Lung microvascular endothelial cell (primary cell): Measurements from ENCODE around the gene HIPK2. TPM values are rescaled to one million over a fixed set of nuclear protein-coding genes. Genes with fewer than 3 reads are reported as not detected.
"Not testable (repeated sequence)": the region's sequence is repeated elsewhere in the genome, so short reads cannot be mapped to it uniquely, and the experiment has no call there.

Experiments
- DNase-seq, 2 donors: peaks; one replicate each; pipeline versions ENCODE4 v3.0.0 to v3.0.0-alpha.2; 2010; ENCODE audit warnings: low read depth in 2 of 2
- total RNA-seq: library from RNA; depleted of rRNA; stranded (reverse); fragments of >200 nt; gene quantifications from 2 replicates; pipeline ENCODE4 v1.2.1, GENCODE V29; 2014

Gene HIPK2
- total RNA-seq, 1 donor from 2014 or later: 10.9 TPM

GRCh38 chr7:139675127-139676125, 102.4 kb downstream of the HIPK2 start:
- DNase-seq: peak in 1 of 2 donors; percentile 30

- no peak for DNase-seq
Measured at GRCh38 chr7:139674752-139675126, 103.1 kb downstream of the HIPK2 start.

- DNase-seq: no peak
Measured at GRCh38 chr7:139674341-139674740, 103.5 kb downstream of the HIPK2 start.

- DNase-seq: no peak
Measured at GRCh38 chr7:139673762-139674161, 104.0 kb downstream of the HIPK2 start.

- DNase-seq: no peak
Measured at GRCh38 chr7:139673230-139673629, 104.6 kb downstream of the HIPK2 start.

- no peak for DNase-seq
Measured at GRCh38 chr7:139671967-139672366, 105.8 kb downstream of the HIPK2 start.

GRCh38 chr7:139670662-139671061, 107.1 kb downstream of the HIPK2 start:
- DNase-seq: not testable (repeated sequence)

GRCh38 chr7:139669106-139670061, 108.4 kb downstream of the HIPK2 start:
- no peak for DNase-seq

GRCh38 chr7:139667377-139667776, 110.4 kb downstream of the HIPK2 start:
- no peak for DNase-seq

GRCh38 chr7:139666501-139666900, 111.3 kb downstream of the HIPK2 start:
- DNase-seq: no peak

- DNase-seq: no peak
Measured at GRCh38 chr7:139664434-139664833, 113.4 kb downstream of the HIPK2 start.

- no peak for DNase-seq
Measured at GRCh38 chr7:139663608-139664177, 114.1 kb downstream of the HIPK2 start.

- no peak for DNase-seq
Measured at GRCh38 chr7:139661903-139662302, 115.9 kb downstream of the HIPK2 start.

GRCh38 chr7:139661043-139661440, 116.8 kb downstream of the HIPK2 start:
- DNase-seq: no peak

- peak; percentile 33 to 54 for DNase-seq
Measured at GRCh38 chr7:139660317-139661042, 117.3 kb downstream of the HIPK2 start.

- DNase-seq: no peak
Measured at GRCh38 chr7:139659922-139660316, 117.9 kb downstream of the HIPK2 start.

- DNase-seq: no peak
Measured at GRCh38 chr7:139658908-139659675, 118.7 kb downstream of the HIPK2 start.

- DNase-seq: no peak
Measured at GRCh38 chr7:139658296-139658695, 119.5 kb downstream of the HIPK2 start.

- no peak for DNase-seq
Measured at GRCh38 chr7:139657725-139658124, 120.1 kb downstream of the HIPK2 start.

GRCh38 chr7:139656387-139656786, 121.4 kb downstream of the HIPK2 start:
- DNase-seq: no peak
